ENCODE results near the gene NPVF. TPM values are rescaled to one million over a fixed set of nuclear protein-coding genes. Genes with fewer than 3 reads are reported as not detected.

Gene NPVF, protein sequence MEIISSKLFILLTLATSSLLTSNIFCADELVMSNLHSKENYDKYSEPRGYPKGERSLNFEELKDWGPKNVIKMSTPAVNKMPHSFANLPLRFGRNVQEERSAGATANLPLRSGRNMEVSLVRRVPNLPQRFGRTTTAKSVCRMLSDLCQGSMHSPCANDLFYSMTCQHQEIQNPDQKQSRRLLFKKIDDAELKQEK
- total RNA-seq: not detected

DNA sequence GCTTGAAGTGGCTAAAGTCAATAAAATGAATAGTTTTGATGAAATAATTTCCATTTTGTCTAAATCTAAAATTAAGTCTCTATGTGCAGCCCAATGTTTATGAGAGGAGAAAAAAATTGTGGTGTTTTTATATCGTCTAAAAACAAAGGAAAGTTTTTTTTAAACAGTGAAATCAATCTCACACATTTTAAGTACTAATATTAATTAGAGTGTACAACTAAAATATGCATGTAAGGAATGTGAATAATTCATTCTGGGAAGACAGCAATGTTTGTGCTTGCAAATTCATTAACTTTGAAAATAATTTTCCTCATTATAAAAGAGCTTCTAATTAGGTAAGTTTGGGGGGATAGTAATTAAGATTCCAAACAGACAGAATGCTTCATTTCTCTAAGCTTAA is at the start of gene NPVF:
Gene NPVF (minus strand): TSS at position 101 of the 400 bp plus-strand sequence. CDS start 47 bp downstream, at position 54.
- H3K4me3 ChIP-seq: no peak within 1 kb of the TSS
- no peaks in the 10 kb centered on the region for H3K9me3 ChIP-seq
- DNase-seq (no peak), ATAC-seq (no peak)
- H3K36me3 ChIP-seq (replicated peaks in 1 of 2; ENCODE audit: insufficient read depth in 1 of 2, low read depth in 2 of 2): no peaks in the 10 kb centered on the region
- no peak for TF ChIP-seq POLR2A (IDR thresholded peaks at IDR 0.05)
- TF ChIP-seq, protein P1, sequence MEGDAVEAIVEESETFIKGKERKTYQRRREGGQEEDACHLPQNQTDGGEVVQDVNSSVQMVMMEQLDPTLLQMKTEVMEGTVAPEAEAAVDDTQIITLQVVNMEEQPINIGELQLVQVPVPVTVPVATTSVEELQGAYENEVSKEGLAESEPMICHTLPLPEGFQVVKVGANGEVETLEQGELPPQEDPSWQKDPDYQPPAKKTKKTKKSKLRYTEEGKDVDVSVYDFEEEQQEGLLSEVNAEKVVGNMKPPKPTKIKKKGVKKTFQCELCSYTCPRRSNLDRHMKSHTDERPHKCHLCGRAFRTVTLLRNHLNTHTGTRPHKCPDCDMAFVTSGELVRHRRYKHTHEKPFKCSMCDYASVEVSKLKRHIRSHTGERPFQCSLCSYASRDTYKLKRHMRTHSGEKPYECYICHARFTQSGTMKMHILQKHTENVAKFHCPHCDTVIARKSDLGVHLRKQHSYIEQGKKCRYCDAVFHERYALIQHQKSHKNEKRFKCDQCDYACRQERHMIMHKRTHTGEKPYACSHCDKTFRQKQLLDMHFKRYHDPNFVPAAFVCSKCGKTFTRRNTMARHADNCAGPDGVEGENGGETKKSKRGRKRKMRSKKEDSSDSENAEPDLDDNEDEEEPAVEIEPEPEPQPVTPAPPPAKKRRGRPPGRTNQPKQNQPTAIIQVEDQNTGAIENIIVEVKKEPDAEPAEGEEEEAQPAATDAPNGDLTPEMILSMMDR (IDR thresholded peaks at IDR 0.05): no peak
- no peak within 1 kb of the TSS for H3K27ac ChIP-seq
- 67 to 70% methylated on average over 1 of the region's 1 CpG for WGBS, 2 donors
- H3K27me3 ChIP-seq: no peaks in the 10 kb centered on the region
- no peaks in the 10 kb centered on the region for H3K4me1 ChIP-seq
- intact Hi-C loops (cut with DNase I): no loop called here

DNA sequence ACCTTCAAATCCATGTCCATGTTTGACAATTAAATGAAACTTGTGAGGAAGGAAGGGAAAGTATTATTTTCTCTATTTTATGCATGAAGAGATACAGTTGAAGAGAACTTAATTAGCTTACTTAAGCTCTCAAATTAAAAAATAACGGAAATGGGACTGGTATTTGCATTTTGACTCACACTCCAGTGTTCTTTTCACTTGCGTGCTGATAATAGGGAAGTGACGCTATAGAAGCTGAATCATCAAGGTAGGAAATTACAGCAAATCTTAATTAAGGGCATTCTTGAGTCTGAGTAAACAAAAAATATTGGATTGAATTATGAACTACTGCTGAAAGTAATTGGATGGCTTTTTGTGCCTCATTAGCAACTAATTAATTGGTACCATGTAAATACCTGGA is 44.0 kb upstream of the NPVF start:
- no peak for ATAC-seq
- 82 to 84% methylated on average over 3 of the region's 3 CpGs for WGBS, 2 donors
- intact Hi-C loops (cut with DNase I): no loop called here

DNA sequence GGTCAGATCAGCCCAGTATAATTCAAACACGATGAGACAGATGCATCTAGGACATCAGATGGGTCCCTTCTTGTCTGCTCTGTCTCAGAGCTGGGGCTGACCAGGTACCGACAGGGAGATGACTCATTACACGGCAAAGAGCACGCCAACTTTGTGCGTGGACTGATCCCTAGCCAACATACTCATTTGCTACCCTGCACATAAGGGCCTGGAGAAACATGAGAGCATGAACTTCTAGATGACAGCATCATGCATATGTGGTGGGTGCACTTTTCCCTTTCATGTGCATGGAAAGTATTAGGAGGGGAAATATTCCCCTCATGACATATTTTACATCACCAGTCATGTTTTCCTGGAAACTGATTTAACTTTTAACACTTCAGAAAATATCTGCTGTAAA is 35.1 kb upstream of the NPVF start:
- peaks cover 7% of the 10 kb centered on the region for H3K4me1 ChIP-seq
- TF ChIP-seq, protein P1 (IDR thresholded peaks at IDR 0.05): no peak
- TF ChIP-seq POLR2A (IDR thresholded peaks at IDR 0.05): no peak
- no peaks in the 10 kb centered on the region for H3K36me3 ChIP-seq (replicated peaks in 1 of 2; ENCODE audit: insufficient read depth in 1 of 2, low read depth in 2 of 2)
- WGBS, 2 donors: 95% methylated on average over 4 to 5 of the region's 5 CpGs
- no peak overlapping the region for H3K27ac ChIP-seq
- H3K9me3 ChIP-seq: no peaks in the 10 kb centered on the region
- no peak overlapping the region for H3K4me3 ChIP-seq
- DNase-seq: no peak
- intact Hi-C loops (cut with DNase I): loop anchor here (5.0 kb wide), 1 partner anchor 124 kb away; no protein-coding TSS in a partner anchor
- H3K27me3 ChIP-seq: no peaks in the 10 kb centered on the region
- ATAC-seq: no peak

More for the DNA sequence above, 44.0 kb upstream of the NPVF start:
- Histone ChIP-seq H3K27ac (no peak overlapping the region), H3K4me3 (no peak overlapping the region), H3K36me3 (replicated peaks in 1 of 2; ENCODE audit: insufficient read depth in 1 of 2, low read depth in 2 of 2) (no peaks in the 10 kb centered on the region), H3K4me1 (no peaks in the 10 kb centered on the region), H3K9me3 (no peaks in the 10 kb centered on the region), H3K27me3 (no peaks in the 10 kb centered on the region)
- TF ChIP-seq, protein P1 (IDR thresholded peaks at IDR 0.05): no peak
- no peak for TF ChIP-seq POLR2A (IDR thresholded peaks at IDR 0.05)
- DNase-seq: no peak

DNA sequence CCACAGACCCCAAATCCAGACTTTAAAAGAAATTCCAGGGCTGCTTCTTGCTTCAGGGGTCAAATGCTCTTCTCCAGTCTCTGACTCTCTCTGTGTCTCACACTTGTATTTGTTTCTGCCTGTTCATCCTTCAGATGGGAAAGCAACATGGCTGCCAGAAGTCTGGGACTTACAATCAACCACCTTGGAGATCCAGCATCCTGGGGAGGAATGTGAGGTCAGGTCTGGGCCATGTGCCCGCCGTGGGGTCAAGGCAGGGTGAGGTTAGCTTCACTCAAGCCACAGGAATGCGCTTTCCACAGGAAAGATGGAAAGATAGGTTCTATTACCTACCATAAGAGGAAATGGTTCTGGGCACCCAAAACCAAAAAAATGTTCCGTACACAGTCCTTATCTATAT is 34.3 kb upstream of the NPVF start:
- peaks cover 7% of the 10 kb centered on the region for H3K4me1 ChIP-seq
- ATAC-seq: no peak
- intact Hi-C loops (cut with DNase I): loop anchor here (5.0 kb wide), 1 partner anchor 125 kb away; no protein-coding TSS in a partner anchor
- H3K36me3 ChIP-seq (replicated peaks in 1 of 2; ENCODE audit: insufficient read depth in 1 of 2, low read depth in 2 of 2): no peaks in the 10 kb centered on the region
- no peaks in the 10 kb centered on the region for H3K9me3 ChIP-seq
- H3K27ac ChIP-seq: no peak overlapping the region
- no peak overlapping the region for H3K4me3 ChIP-seq
- H3K27me3 ChIP-seq: no peaks in the 10 kb centered on the region
- TF ChIP-seq, protein P1 (IDR thresholded peaks at IDR 0.05): no peak
- TF ChIP-seq POLR2A (IDR thresholded peaks at IDR 0.05): no peak
- DNase-seq: no peak
- 59 to 87% methylated on average over 4 of the region's 4 CpGs for WGBS, 2 donors
